IPS DF 6.9 (cell line): Measurements from ENCODE around the gene SORL1-AS1.

Experiments used
- DNase-seq: peaks from one replicate; pipeline ENCODE4 v3.0.0-alpha.2; 2013; ENCODE audit warnings: low read depth, low spot score
- H3K27ac ChIP-seq: one replicate; pipeline ENCODE4 v1.5.1; 2013; ENCODE audit warnings: low read length, control low read depth
- H3K27me3 ChIP-seq: 2 replicates; pipeline ENCODE4 v1.6.1; 2013; ENCODE audit warnings: mild to moderate bottlenecking, low read length; ENCODE audit not compliant: control insufficient read depth, insufficient read depth
- H3K36me3 ChIP-seq: 2 replicates; pipeline ENCODE4 v1.6.1; 2013; ENCODE audit warnings: low read length; ENCODE audit not compliant: control insufficient read depth, insufficient read depth
- H3K4me1 ChIP-seq: 2 replicates; pipeline ENCODE4 v1.6.1; 2013; ENCODE audit warnings: low read length; ENCODE audit not compliant: control insufficient read depth, insufficient read depth
- H3K4me3 ChIP-seq: 2 replicates; pipeline ENCODE4 v1.5.1; 2013; ENCODE audit warnings: mild to moderate bottlenecking, low read length
- H3K9me3 ChIP-seq: 2 replicates; pipeline ENCODE4 v1.6.1; 2013; ENCODE audit warnings: low read length, inconsistent platforms; ENCODE audit not compliant: control insufficient read depth, insufficient read depth
- WGBS: extraction: QIAGEN DNeasy Blood & Tissue Kit; methylation state at CpG from one replicate; pipeline ENCODE4 v1.1.7; 2013; ENCODE audit warnings: mixed read lengths, missing lambda C conversion rate; ENCODE audit not compliant: insufficient read length, insufficient coverage; 5-methylcytosine and 5-hydroxymethylcytosine counted together

Gene SORL1-AS1

GRCh38 chr11:121426476-121427399 is 26.0 kb downstream of the SORL1-AS1 start:
- H3K27me3 ChIP-seq = no peaks in the 10 kb centered on the region
- DNase-seq = no peak
- peak overlapping the region; percentile 7; the same call in 1 of the 2 replicates for H3K4me3 ChIP-seq
- H3K9me3 ChIP-seq = no peaks in the 10 kb centered on the region
- WGBS = no CpG with 5 or more reads among the region's 48 CpGs
- no peaks in the 10 kb centered on the region; the same call in 1 of the 2 replicates for H3K4me1 ChIP-seq
- no peak overlapping the region for H3K27ac ChIP-seq
- H3K36me3 ChIP-seq = no peaks in the 10 kb centered on the region

GRCh38 chr11:121425828-121426227 is 26.9 kb downstream of the SORL1-AS1 start:
- no peaks in the 10 kb centered on the region; the same call in 1 of the 2 replicates for H3K4me1 ChIP-seq
- no peak overlapping the region for H3K4me3 ChIP-seq
- no peaks in the 10 kb centered on the region for H3K9me3 ChIP-seq
- H3K36me3 ChIP-seq = no peaks in the 10 kb centered on the region
- no CpG with 5 or more reads among the region's 5 CpGs for WGBS
- H3K27me3 ChIP-seq = no peaks in the 10 kb centered on the region
- no peak for DNase-seq
- no peak overlapping the region for H3K27ac ChIP-seq

- no peaks in the 10 kb centered on the region for H3K4me1 ChIP-seq
- no peak overlapping the region for H3K4me3 ChIP-seq
- no peaks in the 10 kb centered on the region for H3K9me3 ChIP-seq
- no peaks in the 10 kb centered on the region for H3K36me3 ChIP-seq
- no CpG with 5 or more reads among the region's 4 CpGs for WGBS
- no peak overlapping the region for H3K27ac ChIP-seq
- H3K27me3 ChIP-seq = no peaks in the 10 kb centered on the region
- DNase-seq = no peak
These were observed 30.1 kb downstream of the SORL1-AS1 start for GRCh38 chr11:121422675-121423074.

GRCh38 chr11:121421149-121421901 is 31.4 kb downstream of the SORL1-AS1 start:
- no CpG with 5 or more reads among the region's 4 CpGs for WGBS
- Histone ChIP-seq H3K9me3 (no peaks in the 10 kb centered on the region), H3K4me1 (no peaks in the 10 kb centered on the region), H3K27ac (no peak overlapping the region), H3K27me3 (no peaks in the 10 kb centered on the region), H3K4me3 (no peak overlapping the region), H3K36me3 (no peaks in the 10 kb centered on the region)
- DNase-seq = no peak

- H3K4me3 ChIP-seq = no peak overlapping the region
- no peaks in the 10 kb centered on the region for H3K9me3 ChIP-seq
- no peaks in the 10 kb centered on the region for H3K4me1 ChIP-seq
- WGBS = no CpG with 5 or more reads among the region's 2 CpGs
- DNase-seq = no peak
- H3K36me3 ChIP-seq = no peaks in the 10 kb centered on the region
- H3K27me3 ChIP-seq = no peaks in the 10 kb centered on the region
- H3K27ac ChIP-seq = no peak overlapping the region
These were observed 32.4 kb downstream of the SORL1-AS1 start for GRCh38 chr11:121420398-121420797.

GRCh38 chr11:121419836-121420235 is 32.9 kb downstream of the SORL1-AS1 start:
- no peak overlapping the region for H3K4me3 ChIP-seq
- no CpG with 5 or more reads among the region's 4 CpGs for WGBS
- no peak for DNase-seq
- no peaks in the 10 kb centered on the region for H3K4me1 ChIP-seq
- H3K27ac ChIP-seq = no peak overlapping the region
- no peaks in the 10 kb centered on the region for H3K9me3 ChIP-seq
- H3K27me3 ChIP-seq = no peaks in the 10 kb centered on the region
- no peaks in the 10 kb centered on the region for H3K36me3 ChIP-seq

GRCh38 chr11:121418625-121419114 is 34.1 kb downstream of the SORL1-AS1 start:
- Histone ChIP-seq H3K27ac (no peak overlapping the region), H3K4me1 (no peaks in the 10 kb centered on the region)

GRCh38 chr11:121417607-121418006 is 35.2 kb downstream of the SORL1-AS1 start:
- Histone ChIP-seq H3K27me3 (no peaks in the 10 kb centered on the region), H3K36me3 (no peaks in the 10 kb centered on the region), H3K4me1 (no peaks in the 10 kb centered on the region), H3K9me3 (no peaks in the 10 kb centered on the region), H3K27ac (no peak overlapping the region), H3K4me3 (no peak overlapping the region)
- DNase-seq = no peak
- no CpG with 5 or more reads among the region's 2 CpGs for WGBS

More at GRCh38 chr11:121418625-121419114, 34.1 kb downstream of the SORL1-AS1 start:
- no peak for DNase-seq
- no CpG with 5 or more reads among the region's 7 CpGs for WGBS
- Histone ChIP-seq H3K4me3 (no peak overlapping the region), H3K36me3 (no peaks in the 10 kb centered on the region), H3K27me3 (no peaks in the 10 kb centered on the region), H3K9me3 (no peaks in the 10 kb centered on the region)

- Histone ChIP-seq H3K4me1 (no peaks in the 10 kb centered on the region), H3K36me3 (no peaks in the 10 kb centered on the region), H3K9me3 (no peaks in the 10 kb centered on the region), H3K4me3 (no peak overlapping the region), H3K27ac (no peak overlapping the region), H3K27me3 (no peaks in the 10 kb centered on the region)
- no peak for DNase-seq
- WGBS = no CpG with 5 or more reads among the region's 7 CpGs
These were observed 35.7 kb downstream of the SORL1-AS1 start for GRCh38 chr11:121417055-121417551.

- H3K4me3 ChIP-seq = no peak overlapping the region
- no CpG with 5 or more reads among the region's 1 CpG for WGBS
- H3K4me1 ChIP-seq = no peaks in the 10 kb centered on the region
- no peak overlapping the region for H3K27ac ChIP-seq
- no peaks in the 10 kb centered on the region for H3K9me3 ChIP-seq
- no peaks in the 10 kb centered on the region for H3K27me3 ChIP-seq
- H3K36me3 ChIP-seq = no peaks in the 10 kb centered on the region
- DNase-seq = no peak
These were observed 36.9 kb downstream of the SORL1-AS1 start for GRCh38 chr11:121415856-121416255.
